IMR-90 (cell line): ENCODE results near the gene ZNF236. TPM values are rescaled to one million over a fixed set of nuclear protein-coding genes. Genes with fewer than 3 reads are reported as not detected.

Experiments used
- ATAC-seq: fragments of 200-7000 bp; cut with Tn5 transposase; 2 replicates; pipeline ENCODE4 v1.9.1; 2020; ENCODE audit warnings: low read depth, mild to moderate bottlenecking, moderate library complexity
- BruUV-seq: library from RNA; stranded (reverse); fragments of 400-500 nt; replicated peaks from 2 replicates; lab custom pipeline; 2021; lab: Mats Ljungman, UMichigan
- CTCF ChIA-PET: fragments of 300-600 bp; formaldehyde crosslinking; extraction: SDS; loops from one replicate; lab custom pipeline; 2021; ENCODE audit warnings: antibody characterized with exemption; lab: Yijun Ruan, JAX
- POLR2A ChIA-PET: fragments of 300-600 bp; sonication (Branson Sonifier 250); formaldehyde crosslinking; loops from one replicate; lab custom pipeline; 2022; ENCODE audit warnings: antibody characterized with exemption; ENCODE audit not compliant: unreplicated experiment; lab: Charles Lee
- DNase-seq: peaks from one replicate; pipeline ENCODE4 v3.0.0; 2013
- H2AFZ ChIP-seq: replicated peaks from 2 replicates; pipeline ENCODE3; 2013; ENCODE audit warnings: low read length, mild to moderate bottlenecking; ENCODE audit not compliant: poor library complexity
- H2AK5ac ChIP-seq: 2 replicates; pipeline ENCODE4 v1.6.1; 2013; ENCODE audit warnings: low read depth, low read length, inconsistent platforms
- H2AK9ac ChIP-seq: replicated peaks from 2 replicates; pipeline ENCODE3; 2013; ENCODE audit warnings: mild to moderate bottlenecking, low read depth, low read length, moderate library complexity; ENCODE audit not compliant: poor library complexity
- H2BK120ac ChIP-seq: 2 replicates; pipeline ENCODE4 v1.6.1; 2013; ENCODE audit warnings: low read depth, low read length, inconsistent platforms
- H2BK15ac ChIP-seq: 3 replicates; pipeline ENCODE4 v1.6.1; 2013; ENCODE audit warnings: low read depth, low read length, inconsistent platforms
- H2BK20ac ChIP-seq: 2 replicates; pipeline ENCODE4 v1.6.1; 2013; ENCODE audit warnings: low read depth, mild to moderate bottlenecking, inconsistent platforms, low read length, moderate library complexity
- H2BK5ac ChIP-seq: 2 replicates; pipeline ENCODE4 v1.6.1; 2013; ENCODE audit warnings: mild to moderate bottlenecking, low read depth, low read length, inconsistent platforms; ENCODE audit not compliant: poor library complexity, severe bottlenecking
- H3K14ac ChIP-seq: replicated peaks from 2 replicates; pipeline ENCODE4 v1.6.1; 2013; ENCODE audit warnings: low read depth, low read length, inconsistent platforms
- H3K18ac ChIP-seq: 2 replicates; pipeline ENCODE4 v1.6.1; 2013; ENCODE audit warnings: low read depth, low read length, control low read depth
- H3K23ac ChIP-seq: 2 replicates; pipeline ENCODE4 v1.6.1; 2013; ENCODE audit warnings: low read depth, low read length, inconsistent platforms
- H3K27ac ChIP-seq: 2 replicates; pipeline ENCODE4 v1.5.1; 2013; ENCODE audit warnings: mild to moderate bottlenecking, control low read depth, low read length; ENCODE audit not compliant: insufficient read depth
- H3K27me3 ChIP-seq: 2 replicates; pipeline ENCODE4 v1.6.1; 2013; ENCODE audit warnings: low read length; ENCODE audit not compliant: control insufficient read depth, insufficient read depth
- H3K36me3 ChIP-seq: 2 replicates; pipeline ENCODE4 v1.6.1; 2013; ENCODE audit warnings: low read length, mixed read lengths; ENCODE audit not compliant: control insufficient read depth, insufficient read depth
- H3K4ac ChIP-seq: 2 replicates; pipeline ENCODE4 v1.6.1; 2013; ENCODE audit warnings: low read depth, low read length, inconsistent platforms
- H3K4me1 ChIP-seq: 2 replicates; pipeline ENCODE4 v1.6.1; 2013; ENCODE audit warnings: low read length, mixed read lengths; ENCODE audit not compliant: control insufficient read depth, insufficient read depth
- H3K4me2 ChIP-seq: 2 replicates; pipeline ENCODE4 v1.6.1; 2013; ENCODE audit warnings: low read depth, mild to moderate bottlenecking, control low read depth, low read length, moderate library complexity
- H3K4me3 ChIP-seq: 2 replicates; pipeline ENCODE4 v1.5.1; 2013; ENCODE audit warnings: low read depth, mild to moderate bottlenecking, control low read depth, low read length, moderate library complexity; ENCODE audit not compliant: insufficient read depth
- H3K56ac ChIP-seq: 2 replicates; pipeline ENCODE4 v1.6.1; 2013; ENCODE audit warnings: low read length, inconsistent platforms; ENCODE audit not compliant: insufficient read depth; ENCODE audit errors: extremely low read depth
- H3K79me1 ChIP-seq, 2 experiments: 2 replicates each; pipeline ENCODE4 v1.6.1; 2013; ENCODE audit warnings: low read length in 2 of 2, inconsistent platforms in 1 of 2, low read depth in 1 of 2
- H3K9ac ChIP-seq: 2 replicates; pipeline ENCODE4 v1.6.1; 2013; ENCODE audit warnings: low read depth, low read length, control low read depth
- H3K9me1 ChIP-seq: 2 replicates; pipeline ENCODE4 v1.6.1; 2013; ENCODE audit warnings: low read length, inconsistent platforms; ENCODE audit not compliant: insufficient read depth
- H3K9me3 ChIP-seq: 2 replicates; pipeline ENCODE4 v1.6.1; 2013; ENCODE audit warnings: low read length; ENCODE audit not compliant: control insufficient read depth, insufficient read depth
- H4K20me1 ChIP-seq: 2 replicates; pipeline ENCODE4 v1.6.1; 2013; ENCODE audit warnings: low read length, inconsistent platforms; ENCODE audit not compliant: insufficient read depth
- H4K5ac ChIP-seq: 2 replicates; pipeline ENCODE4 v1.6.1; 2013; ENCODE audit warnings: mild to moderate bottlenecking, low read depth, low read length, control low read depth
- H4K8ac ChIP-seq, 2 experiments: 2 replicates each; pipeline ENCODE4 v1.6.1; 2013; ENCODE audit warnings: low read depth in 2 of 2, low read length in 2 of 2, control low read depth in 1 of 2, inconsistent platforms in 1 of 2
- H4K91ac ChIP-seq: 2 replicates; pipeline ENCODE4 v1.6.1; 2013; ENCODE audit warnings: low read depth, low read length, inconsistent platforms; ENCODE audit not compliant: insufficient read depth
- MAFK ChIP-seq: IDR thresholded peaks from 2 replicates; pipeline ENCODE4 v1.6.1; 2012; ENCODE audit warnings: low read depth, low read length, improper control_type of control experiment
- WGBS, 2 experiments: methylation state at CpG; one replicate each; pipeline versions ENCODE4 v1.1.5 to v1.1.7; 2013; ENCODE audit warnings: missing lambda C conversion rate in 2 of 2; ENCODE audit not compliant: insufficient read length in 1 of 2; ENCODE audit errors: extremely low coverage in 2 of 2; 5-methylcytosine and 5-hydroxymethylcytosine counted together
- dilution Hi-C: fragments of 300-500 bp; cut with HindIII; formaldehyde crosslinking; loops from one replicate; pipeline ENCODE4 v1.14.3; 2018; ENCODE audit warnings: low sequenced_read_pairs; ENCODE audit not compliant: unreplicated experiment
- in situ Hi-C: fragments of 300-500 bp; cut with MboI; formaldehyde crosslinking; loops from 3 replicates; pipeline ENCODE4 v1.14.3; 2019; ENCODE audit warnings: low sequenced_read_pairs, inconsistent platforms, mixed read lengths
- intact Hi-C: fragments of 100-400 bp; cut with micrococcal nuclease; formaldehyde crosslinking; loops from 2 replicates; pipeline ENCODE4 v1.10.0; 2022
- polyA plus RNA-seq, 3 experiments: library from polyadenylated mRNA; depleted of rRNA; stranded (reverse); fragments of >200 nt; gene quantifications; 2 replicates each; pipeline ENCODE4 v1.2.3, GENCODE V29; 2012; ENCODE audit warnings: low replicate concordance in 1 of 3
- total RNA-seq: library from RNA; depleted of rRNA; stranded (reverse); fragments of >200 nt; gene quantifications from 2 replicates; pipeline ENCODE4 v1.2.3, GENCODE V29; 2012
- TF ChIP-seq, protein P1 (sequence below): fragments of 150-350 bp; IDR thresholded peaks from 2 replicates; pipeline ENCODE4 v1.6.1; 2016; ENCODE audit warnings: low read depth, mild to moderate bottlenecking, low read length, moderate library complexity, borderline replicate concordance

Gene ZNF236
- total and polyA plus RNA-seq, 2 of the 4 experiments (the other 2 are of a cell fraction): 3.6 to 9.7 TPM

DNA sequence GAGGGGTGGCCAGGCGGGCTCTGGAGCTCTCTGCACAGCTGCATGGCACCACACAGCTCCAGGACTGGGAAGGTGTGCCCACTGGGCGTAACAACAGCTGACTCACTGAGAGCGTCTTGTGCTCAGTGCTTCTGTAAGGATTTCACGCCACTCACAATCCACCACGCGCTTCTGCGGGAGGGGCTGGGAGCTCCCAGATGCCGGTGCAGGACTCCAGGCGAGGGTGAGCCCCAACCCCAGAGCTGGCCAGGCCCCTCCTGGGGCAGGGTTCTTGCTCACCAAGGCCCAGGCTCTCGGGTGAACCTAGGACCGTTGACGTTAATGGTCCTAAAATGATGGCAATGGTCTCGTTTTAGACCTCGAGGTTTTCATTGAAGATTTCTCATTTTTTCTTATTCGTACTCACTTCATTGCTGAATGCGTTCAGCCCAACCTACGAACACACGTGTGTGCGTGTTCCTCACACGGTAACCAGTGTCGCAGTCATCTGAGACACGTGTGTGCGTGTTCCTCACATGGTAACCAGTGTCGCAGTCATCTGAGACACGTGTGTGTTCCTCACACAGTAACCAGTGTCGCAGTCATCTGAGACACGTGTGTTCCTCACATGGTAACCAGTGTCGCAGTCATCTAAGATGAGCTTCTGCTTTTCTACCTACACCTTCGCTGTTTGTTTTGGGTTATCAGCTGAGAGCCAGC lies 38.4 kb upstream of the ZNF236 start:
- Histone ChIP-seq H3K4me1 (no peaks in the 10 kb centered on the region), H4K5ac (no peak overlapping the region), H3K56ac (no peak overlapping the region), H3K9ac (no peak overlapping the region), H3K27ac (no peak overlapping the region), H4K20me1 (no peaks in the 10 kb centered on the region), H2AK5ac (no peak overlapping the region), H3K4me2 (no peak overlapping the region), H2BK15ac (no peak overlapping the region), H2BK5ac (no peak overlapping the region), H2BK20ac (no peak overlapping the region), H2AFZ (no peak overlapping the region), H3K23ac (no peak overlapping the region), H3K79me1 (no peaks in the 10 kb centered on the region), H3K27me3 (peaks cover 5% of the 10 kb centered on the region; the same call in 1 of the 2 replicates), H3K4me3 (no peak overlapping the region), H3K9me1 (no peaks in the 10 kb centered on the region), H3K18ac (no peak overlapping the region), H3K9me3 (no peaks in the 10 kb centered on the region; the same call in 1 of the 2 replicates), H3K4ac (no peak overlapping the region), H4K91ac (no peak overlapping the region), H2AK9ac (no peak overlapping the region), H3K14ac (no peak overlapping the region), H4K8ac (no peak overlapping the region), H3K36me3 (no peaks in the 10 kb centered on the region), H2BK120ac (no peak overlapping the region)
- no TSS peak for BruUV-seq
- ATAC-seq (no peak), DNase-seq (no peak)
- POLR2A ChIA-PET: no interaction called here
- intact Hi-C loops: no loop called here
- dilution Hi-C loops: no loop called here
- CTCF ChIA-PET: no interaction called here
- in situ Hi-C loops: no loop called here
- WGBS, 2 experiments: 83% methylated on average over 16 of the region's 29 CpGs; no CpG with 5 or more reads in 1 of the 2 experiments
- no peak for TF ChIP-seq MAFK
- TF ChIP-seq, protein P1, sequence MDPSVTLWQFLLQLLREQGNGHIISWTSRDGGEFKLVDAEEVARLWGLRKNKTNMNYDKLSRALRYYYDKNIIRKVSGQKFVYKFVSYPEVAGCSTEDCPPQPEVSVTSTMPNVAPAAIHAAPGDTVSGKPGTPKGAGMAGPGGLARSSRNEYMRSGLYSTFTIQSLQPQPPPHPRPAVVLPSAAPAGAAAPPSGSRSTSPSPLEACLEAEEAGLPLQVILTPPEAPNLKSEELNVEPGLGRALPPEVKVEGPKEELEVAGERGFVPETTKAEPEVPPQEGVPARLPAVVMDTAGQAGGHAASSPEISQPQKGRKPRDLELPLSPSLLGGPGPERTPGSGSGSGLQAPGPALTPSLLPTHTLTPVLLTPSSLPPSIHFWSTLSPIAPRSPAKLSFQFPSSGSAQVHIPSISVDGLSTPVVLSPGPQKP: no peak
